IPS-NIHi7 (cell line): ENCODE data around the gene PRICKLE2.
A peak's percentile ranks its signal among the peaks of the same experiment; 100 is the strongest.

Experiments
- DNase-seq: peaks from one replicate; pipeline ENCODE4 v3.0.0; 2012; ENCODE audit warnings: mixed read lengths; ENCODE audit errors: extremely low spot score

PRICKLE2 gene

DNA sequence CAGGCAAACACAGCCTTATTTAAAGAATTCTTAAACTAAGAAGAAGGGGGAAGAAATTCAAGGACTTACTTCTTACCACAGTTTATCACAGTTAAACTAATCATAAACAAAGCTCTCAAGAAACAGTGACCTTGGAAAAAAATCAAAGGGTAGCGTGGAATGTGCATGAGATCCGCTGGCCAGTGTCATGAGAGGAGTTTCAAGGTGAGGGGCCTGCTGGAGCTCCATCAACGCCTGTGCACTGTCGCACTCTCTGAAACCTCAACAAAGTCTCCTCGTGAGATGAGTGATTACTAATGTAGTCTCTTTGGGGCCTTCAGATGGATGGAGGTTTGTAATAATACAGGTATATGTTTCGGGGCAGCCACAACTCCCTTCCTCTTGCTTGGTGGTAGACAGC lies 28.4 kb upstream of the PRICKLE2 start:
- DNase-seq, result no peak

DNA sequence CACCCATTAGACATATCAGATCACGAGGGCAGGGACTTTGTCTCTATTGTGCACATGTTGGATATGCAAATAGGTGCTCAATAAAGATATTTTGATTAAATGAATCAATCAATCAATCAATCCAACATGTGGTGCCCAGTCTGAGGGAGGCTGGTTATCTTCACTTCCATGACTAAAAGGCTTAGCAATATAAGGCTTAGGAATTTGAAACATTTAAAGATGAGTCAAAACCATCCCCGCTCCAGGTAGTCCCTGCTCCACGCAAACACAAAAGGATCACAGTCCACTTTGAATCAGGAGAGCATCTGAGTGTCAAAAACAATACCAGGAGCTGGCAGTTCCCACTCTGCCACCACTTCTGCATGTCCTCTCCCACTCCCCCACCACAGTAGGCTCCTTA lies 25.8 kb upstream of the PRICKLE2 start:
- DNase-seq, result no peak

DNA sequence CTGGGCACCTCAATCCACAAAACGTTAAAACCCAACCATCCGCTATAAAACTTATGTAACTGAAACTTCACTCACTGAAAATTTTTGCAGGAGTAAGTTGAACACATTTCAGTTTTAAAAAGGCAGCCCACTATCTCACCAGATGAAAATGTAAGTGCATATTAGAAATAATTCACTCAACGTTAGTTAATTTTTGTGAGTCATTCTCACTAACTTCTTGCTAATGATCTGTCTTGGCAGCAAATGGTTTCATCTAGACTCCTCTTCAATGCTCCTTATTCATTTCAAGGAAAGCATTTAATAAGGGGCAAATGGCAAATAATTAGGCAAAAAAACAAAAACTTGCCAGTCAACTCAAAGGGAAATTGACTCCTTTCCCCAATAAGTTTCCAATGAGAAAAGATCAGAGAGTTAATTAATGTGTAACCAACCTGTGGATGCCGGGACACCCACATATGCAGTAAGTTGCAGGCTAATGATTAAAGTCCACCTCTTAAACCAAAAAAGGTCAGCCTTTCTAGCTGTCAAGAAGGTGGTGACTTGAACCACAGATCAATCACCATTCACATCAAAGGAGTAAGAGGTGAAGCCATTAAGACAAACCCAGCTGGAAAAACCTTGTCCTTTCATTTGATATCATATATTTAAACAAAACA lies 22.9 kb upstream of the PRICKLE2 start:
- DNase-seq, result no peak

DNA sequence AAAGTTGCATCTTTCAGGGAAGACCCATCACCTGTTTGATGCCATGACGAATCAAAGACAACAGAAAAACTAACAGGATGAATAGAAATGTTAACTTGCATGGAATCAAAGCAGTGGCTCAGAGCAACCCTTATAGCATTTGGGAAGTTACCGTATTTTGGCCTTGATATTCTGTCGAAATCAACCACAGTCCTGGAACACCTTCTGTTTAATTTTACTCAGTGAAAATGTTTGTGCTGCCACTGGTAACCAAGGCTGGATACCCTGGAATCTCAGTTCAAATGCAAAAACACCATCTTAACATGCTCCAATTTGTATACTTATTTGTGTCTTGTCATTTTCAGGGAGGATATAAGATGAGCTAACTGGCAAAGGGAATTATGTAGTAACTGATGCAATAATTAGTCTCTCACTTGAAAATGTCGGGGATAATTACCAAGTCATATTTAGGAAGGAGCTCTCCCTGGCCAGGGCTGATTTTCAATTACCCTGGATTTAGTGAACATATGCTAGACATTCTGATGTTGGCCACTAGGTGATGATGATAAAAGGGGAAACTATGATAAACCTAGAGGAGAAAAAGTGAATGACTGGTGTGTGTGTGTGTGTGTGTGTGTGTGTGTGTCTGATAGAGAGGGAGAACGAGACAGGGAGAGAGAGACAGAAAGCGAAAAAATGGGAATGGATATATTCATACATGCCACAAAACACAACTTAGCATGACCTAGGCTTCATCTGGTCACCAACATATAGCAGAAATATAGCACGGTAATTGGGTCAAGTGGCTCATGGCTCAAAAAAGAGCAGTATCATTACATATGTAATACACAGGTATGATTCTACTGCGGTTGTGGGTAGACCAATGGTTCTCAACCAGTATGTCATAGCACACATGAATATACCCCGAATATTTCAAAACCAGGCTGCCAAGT lies 19.0 kb upstream of the PRICKLE2 start:
- DNase-seq, result peak; percentile 31

DNA sequence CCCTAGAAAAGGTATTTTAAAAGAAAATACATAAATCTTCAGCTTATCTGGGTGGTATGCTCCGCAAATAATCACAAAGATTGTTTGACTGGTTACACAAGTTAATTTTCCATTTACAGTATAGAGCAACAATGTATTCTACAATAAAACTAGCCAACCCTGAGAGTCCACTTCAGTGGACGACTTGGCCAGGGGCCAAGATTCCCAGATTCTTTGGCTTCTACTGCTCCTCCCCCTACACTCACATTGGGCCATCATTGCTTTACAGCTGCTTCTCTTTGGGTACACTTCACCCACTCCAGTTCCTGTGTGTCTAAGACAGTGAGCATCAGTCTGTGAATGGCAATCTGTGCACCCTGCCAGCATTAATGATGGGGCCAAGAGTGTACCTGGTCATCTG lies 17.2 kb upstream of the PRICKLE2 start:
- no peak for DNase-seq

DNA sequence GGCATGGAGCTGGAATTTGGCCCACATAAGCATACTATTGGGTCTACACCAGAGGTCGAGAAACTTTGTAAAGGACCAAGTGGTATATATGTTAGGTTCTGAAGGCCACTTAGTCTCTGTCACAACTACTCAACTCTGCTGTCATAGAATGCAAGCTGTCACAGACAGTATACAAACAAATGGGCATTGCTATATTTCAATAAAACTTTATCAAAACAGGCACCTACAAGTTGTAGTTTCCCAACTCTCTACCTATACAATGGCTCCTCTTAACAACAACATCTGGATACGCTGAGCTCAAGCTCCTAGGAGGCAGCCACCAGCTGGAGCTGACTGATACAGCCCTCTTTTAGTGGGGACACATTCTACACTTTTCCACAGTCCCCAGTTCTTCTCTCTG lies 15.7 kb upstream of the PRICKLE2 start:
- DNase-seq, result no peak

DNA sequence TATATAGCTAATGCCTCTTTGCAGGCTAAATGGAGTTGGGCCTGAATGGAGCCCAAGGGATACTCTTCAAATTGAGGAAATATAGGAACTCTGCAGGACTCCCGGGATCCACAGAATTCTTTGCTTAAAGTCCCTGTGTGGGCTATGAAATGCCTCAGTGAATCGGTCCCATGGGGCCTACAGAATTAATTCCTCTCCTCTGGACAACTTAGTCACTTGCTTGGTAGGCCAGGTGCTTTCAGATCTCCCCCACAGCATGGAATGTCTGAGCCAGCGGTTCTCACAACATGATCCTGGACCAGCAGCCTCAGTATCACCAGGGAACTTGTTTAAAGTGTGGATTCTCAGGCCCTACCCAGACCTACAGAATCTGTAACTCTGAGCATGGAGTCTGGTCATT lies 15.1 kb upstream of the PRICKLE2 start:
- DNase-seq, result no peak

DNA sequence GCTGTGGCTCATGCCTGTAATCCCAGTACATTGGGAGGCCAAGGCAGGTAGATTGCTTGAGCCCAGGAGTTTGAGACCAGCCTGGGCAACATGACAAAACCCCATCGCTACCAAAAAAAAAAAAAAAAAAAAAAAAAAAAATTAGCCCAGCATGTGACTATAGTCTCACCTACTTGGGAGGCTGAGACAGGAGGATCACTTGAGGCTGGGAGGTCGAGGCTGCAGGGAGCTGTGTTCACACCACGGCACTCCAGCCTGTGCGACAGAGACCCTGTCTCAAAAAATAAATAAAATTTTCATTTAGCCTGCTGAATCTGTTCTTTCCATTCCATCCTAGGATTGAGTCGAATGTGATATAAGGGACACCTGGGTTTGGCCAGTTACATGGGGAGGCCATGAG lies 14.6 kb upstream of the PRICKLE2 start:
- DNase-seq, result no peak

DNA sequence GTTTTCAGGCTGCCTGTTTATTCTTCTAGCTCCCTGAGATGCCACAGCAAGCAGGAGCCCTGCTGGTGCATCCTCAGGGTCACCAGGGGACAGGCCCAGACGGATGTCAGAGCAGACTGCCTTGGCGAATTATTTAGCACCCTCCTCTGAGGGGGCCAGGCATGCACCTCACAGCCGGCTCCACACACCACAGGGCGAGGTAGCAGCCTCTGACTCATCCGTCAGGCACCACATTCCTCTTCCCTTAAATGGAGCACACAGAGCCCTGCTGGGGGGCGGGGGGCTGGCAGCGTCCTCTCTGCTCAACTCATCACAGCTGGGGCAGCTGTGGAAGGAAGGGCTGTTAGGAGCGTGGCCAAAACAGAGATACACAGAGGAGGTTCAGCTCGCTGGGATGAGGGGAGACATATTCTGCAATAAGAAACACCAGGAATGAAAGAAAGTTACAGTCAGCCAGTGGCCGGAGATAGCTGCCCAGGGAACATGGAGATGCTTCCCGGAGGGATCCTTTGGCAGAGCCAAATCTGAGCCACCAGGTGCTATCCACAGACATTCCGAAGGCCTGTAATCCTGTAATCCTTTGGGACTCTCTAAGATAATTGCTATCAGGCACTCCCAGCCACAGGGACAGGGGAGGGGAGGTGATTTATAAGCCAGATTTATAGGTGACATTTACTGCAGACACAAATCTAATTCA lies 13.9 kb upstream of the PRICKLE2 start:
- DNase-seq, result peak; percentile 86

DNA sequence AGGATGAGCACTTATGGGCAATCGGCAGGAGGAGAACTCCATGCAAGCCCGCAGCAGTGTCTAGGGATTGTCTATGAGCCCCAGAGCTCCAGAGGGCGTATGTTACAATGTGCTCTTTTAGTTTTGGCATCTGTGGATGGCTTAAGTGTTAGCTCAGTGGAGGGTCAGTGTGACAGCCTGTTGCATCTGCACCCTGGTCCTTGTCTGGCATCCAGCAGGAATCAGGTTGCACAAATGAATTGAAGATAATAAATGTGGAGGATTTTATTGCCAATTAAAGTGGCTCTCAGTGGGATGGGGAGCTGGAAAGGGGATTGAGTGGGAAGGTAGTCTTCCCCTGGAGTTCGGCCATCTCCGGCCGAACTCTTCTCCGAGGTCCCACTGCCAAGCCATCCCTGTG lies 11.8 kb upstream of the PRICKLE2 start:
- DNase-seq, result no peak

DNA sequence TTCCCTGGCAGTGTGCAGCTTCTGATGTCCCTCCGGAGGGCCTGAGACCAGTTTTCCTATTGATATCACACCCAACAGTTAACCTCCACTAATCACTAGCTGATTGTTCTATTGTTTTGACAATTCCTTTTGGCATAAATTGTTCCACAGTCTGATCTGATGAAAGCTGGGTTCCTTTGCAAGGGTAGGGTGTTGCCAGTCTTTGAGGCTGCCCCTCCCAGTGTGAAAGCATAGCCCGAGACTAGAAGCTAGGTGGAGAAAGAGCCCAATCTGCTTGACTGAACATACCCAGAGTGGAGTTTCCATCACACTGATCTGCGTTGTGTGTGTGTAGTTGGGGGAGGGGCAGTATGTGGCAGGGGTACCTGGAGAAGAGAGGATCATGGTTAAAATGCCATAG lies 10.3 kb upstream of the PRICKLE2 start:
- DNase-seq, result no peak

DNA sequence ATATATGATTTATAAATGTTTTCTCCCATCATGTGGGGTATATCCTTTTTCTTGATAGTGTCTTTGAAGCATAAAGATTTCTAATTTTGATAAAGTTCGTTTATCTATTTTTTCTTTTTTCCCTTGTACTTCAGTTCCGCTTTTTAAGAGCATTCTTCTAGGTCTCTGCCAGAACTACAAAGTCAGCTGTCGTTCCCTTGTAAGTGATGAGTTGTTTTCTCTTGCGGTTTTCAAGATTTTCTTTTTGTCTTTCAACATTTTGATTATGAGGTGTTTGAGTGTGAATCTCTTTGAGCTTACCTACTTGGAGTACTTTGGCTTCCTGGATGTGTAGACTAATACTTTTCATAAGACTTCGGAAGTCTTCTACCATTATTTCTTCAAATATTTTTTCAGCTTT lies 9.3 kb upstream of the PRICKLE2 start:
- DNase-seq, result no peak

DNA sequence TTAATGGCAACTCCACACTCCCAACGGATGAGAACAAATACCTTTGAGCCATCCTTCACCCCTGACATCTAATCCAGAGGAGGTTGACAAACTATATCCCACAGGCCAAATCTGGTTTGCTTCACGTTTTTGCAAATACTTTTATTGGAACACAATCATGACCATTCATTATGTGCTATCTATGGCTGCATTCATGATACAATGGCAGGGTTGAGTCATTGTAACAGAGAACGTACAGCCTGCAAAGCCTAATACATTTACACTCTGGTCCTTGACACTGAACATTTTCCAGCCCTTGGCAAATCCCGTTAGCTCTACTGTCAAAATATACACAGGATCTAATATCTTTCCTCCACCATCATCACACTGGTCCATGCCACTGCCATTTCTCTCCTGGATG lies 7.6 kb upstream of the PRICKLE2 start:
- DNase-seq, result no peak

DNA sequence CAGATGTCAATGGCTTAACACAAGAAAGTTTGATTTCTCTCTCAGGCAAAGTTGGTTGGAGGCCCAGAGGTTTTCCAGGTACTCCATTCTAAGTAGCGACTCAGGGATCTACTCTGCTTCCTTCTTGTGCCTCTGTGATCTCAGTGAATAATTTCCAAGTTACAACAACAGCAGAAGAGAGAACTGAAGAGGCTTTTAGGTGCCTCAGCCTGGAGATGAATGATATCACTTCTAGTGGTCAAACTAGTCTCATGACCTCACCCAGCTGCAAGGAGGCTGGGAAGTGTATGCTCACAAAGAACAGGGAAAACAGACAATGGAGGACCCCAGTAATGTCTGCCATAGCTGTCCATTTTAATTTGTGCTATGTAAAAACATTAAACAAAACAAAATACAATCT lies 4.6 kb upstream of the PRICKLE2 start:
- DNase-seq, result no peak

DNA sequence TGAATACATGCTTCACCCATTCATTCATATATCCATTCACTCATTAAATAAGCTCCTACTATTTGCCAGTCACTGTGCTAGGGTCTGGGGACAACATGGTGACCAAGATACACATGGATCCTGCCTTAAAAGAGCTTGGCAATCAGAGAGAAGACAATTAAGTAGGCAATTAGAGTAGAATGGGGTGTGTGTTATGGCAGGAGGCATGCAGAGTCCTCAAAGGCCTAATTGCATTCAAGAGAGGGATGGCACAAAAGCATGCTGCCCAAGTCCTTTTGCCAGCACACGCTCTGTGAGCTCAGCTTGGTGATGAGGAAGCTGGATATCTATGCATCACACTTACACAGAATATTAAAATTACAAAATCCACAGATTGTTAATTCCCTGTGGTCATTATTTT lies 2.8 kb upstream of the PRICKLE2 start:
- no peak for DNase-seq

DNA sequence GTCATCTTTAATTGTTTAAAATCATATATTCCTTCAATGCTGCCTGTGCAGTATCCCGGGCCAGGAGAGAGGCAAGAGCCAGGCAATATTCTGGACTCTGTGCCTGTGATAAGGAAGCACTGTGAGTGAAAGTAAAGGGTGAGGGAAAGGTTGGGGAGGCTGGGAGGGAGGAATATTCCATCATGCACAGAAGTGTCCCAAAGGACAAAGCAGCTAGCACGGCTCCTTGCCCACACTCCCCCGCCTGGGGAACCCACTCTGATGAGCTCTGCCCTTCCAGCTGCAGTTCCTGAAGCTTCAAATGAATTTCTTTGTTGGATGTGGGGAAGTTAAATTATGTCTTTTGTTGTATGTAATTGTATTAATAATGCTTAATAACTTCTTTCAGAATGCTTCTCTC lies 1.5 kb upstream of the PRICKLE2 start:
- no peak for DNase-seq

DNA sequence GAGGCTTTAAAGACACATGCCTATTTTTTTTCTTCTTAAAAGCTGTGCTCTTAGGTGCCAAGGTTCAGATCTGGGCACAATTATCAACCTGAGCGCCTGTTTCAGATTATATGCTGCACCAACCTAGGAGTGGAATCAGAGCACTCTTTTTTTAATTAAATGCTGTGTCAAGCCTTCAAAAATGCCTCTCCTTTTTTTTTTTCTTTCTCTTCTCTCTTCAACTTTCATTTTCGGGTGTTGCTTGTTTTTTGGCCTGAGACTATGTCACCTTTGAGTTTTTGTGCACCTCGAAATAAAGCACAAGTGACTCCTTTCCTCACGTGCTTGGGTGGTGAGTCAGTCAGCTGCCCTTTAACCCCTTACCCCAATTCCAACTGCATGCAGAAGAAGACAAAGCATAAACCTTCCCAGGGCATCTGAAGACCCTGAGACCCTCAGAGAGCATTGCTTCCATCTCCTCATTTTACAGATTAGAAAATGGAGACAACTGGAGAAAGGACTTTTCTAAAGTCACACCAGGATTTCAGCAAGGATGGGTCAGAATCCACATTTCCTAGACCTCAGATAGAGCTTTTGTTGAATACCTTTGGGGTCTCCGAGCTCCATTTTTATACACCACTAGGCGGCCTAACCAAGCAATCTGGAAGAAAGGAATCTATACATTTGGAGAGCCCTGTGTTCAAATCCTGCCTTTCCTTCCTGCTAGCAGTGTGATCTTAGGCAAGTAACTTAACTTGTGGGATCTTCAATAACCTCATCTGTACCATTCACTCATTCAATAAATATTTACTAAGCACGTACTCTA lies 631 bp upstream of the PRICKLE2 start:
- DNase-seq, result no peak

DNA sequence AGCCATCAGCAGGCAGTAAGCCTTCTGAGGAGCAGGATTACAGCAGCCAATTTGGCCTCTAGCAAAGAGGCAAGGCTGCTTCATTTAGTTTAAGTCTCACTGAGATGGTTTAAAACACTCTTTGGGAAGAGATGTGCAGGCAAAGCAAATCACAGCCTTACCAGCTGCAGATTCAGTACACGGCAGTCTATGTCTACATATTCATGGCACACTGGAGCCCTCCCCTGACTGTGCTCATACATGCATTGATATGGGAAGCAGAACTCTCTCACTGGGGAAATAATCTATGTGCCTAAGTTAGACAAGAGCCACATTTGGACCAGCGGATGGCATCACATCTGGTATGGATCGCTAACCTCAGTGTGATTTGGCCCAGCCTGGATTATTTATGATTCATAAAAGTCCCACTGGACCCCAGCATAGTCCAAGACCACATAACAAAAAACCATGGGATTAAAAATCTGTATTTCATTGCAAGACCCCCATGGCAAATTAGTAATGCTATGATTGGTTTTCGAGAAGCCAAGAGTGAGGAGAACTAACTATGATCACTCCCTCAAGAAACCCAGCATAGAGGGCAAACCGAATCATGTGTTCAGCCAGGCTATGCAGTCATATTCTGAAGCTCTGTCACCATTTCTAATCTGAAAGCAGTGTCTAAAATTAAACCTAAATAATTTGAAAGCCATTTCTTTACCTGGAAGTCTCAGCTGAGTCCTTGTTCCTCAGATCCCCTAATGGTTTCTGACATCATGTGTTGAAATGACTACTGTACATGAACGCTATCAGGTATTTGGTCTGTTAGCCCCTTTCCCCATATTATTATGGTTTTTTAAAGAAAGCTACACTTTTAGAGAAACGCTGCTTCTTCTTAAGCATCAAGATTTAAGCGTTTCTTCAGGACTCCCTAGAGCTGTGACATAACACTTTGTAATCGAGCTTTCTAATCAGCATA lies 1.2 kb downstream of the PRICKLE2 start:
- no peak for DNase-seq

DNA sequence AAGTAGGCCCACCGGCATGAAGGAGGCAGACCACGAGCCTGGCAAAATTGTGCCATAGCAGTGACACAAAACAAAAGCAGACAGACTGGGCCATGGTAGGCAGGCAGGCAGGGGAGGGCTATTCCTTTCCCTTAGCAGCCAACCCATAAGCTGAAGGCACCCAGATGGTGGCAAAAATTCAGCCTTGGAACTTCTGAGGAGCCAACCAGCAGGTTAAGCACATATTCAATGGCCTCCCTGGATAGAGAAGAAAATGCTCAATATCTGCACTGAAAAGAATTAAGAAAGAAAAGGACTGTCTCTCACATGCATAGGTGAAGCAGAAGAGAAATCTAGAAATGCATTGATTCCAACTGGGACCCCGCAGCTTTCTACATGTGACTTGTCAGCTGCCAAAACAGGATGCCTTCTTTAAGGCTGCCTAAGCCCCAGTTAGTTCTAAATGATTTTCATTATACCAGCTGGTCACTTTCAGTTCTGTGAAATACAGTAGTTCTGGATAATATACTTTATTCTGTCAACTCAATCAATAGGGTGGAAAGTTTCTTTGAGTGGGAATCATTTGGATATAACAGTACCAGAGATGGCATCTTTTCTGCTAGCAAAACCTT lies 2.7 kb downstream of the PRICKLE2 start:
- DNase-seq, result no peak

DNA sequence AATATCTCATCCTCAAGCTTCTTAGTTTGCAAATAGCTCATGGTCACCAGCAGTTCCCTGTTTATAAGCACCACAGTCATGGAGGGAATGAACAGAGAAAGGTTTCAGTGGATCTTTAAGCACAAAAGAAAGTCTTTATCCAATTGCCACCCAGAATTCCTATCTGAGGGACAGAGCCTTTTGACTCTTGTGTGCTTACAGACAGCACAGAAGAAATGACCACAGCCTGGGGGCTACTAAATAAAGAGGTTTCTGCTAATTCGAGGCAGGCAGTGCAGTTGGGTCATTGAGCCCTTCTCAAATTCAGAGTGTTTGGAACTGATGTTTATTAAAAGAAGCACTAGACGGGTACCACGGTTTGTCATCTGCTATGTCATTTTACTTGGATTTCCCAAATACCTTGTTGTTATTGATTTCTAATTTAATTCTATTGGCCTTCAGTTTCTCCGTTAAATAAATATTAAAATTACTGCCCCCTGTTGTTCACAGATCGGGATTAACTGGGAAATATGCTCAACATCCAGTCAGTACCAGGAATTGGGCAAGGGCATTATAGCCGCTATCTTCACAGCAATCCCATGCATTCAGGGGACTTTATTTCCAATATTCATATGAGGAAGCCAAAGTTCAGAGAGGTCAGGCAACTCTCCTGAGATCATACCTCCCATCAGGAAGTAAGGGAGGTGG lies 3.6 kb downstream of the PRICKLE2 start:
- no peak for DNase-seq
